ENCODE results near the gene GSKIP. TPM values are rescaled to one million over a fixed set of nuclear protein-coding genes. Genes with fewer than 3 reads are reported as not detected.

GSKIP gene, protein sequence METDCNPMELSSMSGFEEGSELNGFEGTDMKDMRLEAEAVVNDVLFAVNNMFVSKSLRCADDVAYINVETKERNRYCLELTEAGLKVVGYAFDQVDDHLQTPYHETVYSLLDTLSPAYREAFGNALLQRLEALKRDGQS
- total RNA-seq: 10 to 100 TPM; 11.5 to 33.0 (median 15.7) TPM

DNA sequence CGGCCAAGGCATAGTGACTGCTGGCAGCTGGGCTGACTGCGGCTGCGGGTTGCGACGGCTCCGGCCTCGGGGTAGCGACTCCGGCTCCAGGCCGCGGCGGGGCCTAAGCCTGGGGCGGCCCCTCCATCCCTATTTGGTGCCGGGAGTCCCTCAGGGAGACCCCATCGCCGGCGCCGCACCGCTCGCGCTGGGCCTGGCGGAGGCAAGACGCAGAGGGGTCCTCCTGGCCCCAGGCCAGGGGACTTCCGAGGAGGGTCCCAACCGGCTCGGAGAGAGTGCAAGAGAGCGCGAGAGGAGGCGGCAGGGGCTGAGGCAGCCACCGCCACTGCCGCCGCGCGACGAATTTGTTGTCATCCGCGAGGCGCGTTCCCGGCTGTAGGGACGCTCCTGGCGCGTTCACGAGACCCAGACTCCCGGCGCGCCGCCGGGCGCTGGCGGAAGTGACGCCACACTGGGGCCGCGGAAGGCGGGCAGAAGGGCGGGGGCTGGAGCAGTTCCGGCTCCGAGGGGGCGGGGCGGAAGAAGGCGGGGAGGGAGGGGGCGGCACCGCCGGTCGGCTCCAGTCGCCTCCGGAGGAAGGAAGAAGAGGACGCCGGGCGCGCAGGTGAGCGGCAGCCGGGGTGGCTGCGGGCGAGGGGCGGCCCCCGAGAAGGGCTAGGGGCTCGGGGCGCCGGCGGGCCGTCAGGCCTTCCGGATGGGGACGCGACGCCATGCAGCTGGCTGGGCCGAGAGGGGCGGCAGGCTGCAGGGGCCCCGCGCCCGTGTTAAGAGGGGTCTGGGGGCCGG lies at the start of gene GSKIP, which contains the start of gene ATG2B:
Gene GSKIP, plus strand, starts transcription at position 562 of the 786 bp plus-strand sequence. CDS start 18,722 bp downstream, outside the sequence.
Gene ATG2B, minus strand, starts transcription at position 377 of the 786 bp plus-strand sequence. Its CDS starts 365 bp downstream, at position 12.
- intact Hi-C loops (cut with DNase I; ENCODE audit: low total_unique reads): no loop called here
- Histone ChIP-seq H3K27me3 (no peaks in the 10 kb centered on the region), H3K4me1 (no peaks in the 10 kb centered on the region), H3K27ac (peak within 1 kb of the TSS; percentile 94 to 98), H3K9me3 (no peaks in the 10 kb centered on the region), H3K4me3 (peak within 1 kb of the TSS; percentile 99), H3K36me3 (no peaks in the 10 kb centered on the region)
- DNase-seq: peak; percentile 90 to 93
- peak; percentile 60 to 80 for TF ChIP-seq POLR2A (IDR thresholded peaks at IDR 0.05)
- TF ChIP-seq CTCF (IDR thresholded peaks at IDR 0.05): peak in 1 of 4 experiments; percentile 9

- DNase-seq: no peak
- TF ChIP-seq CTCF (IDR thresholded peaks at IDR 0.05): no peak
- TF ChIP-seq POLR2A (IDR thresholded peaks at IDR 0.05): no peak
- H3K27ac ChIP-seq: no peak overlapping the region
- intact Hi-C loops (cut with DNase I; ENCODE audit: low total_unique reads): no loop called here
- H3K4me3 ChIP-seq: no peak overlapping the region
- H3K36me3 ChIP-seq: no peaks in the 10 kb centered on the region
- no peaks in the 10 kb centered on the region for H3K4me1 ChIP-seq
- H3K27me3 ChIP-seq: no peaks in the 10 kb centered on the region
- no peaks in the 10 kb centered on the region for H3K9me3 ChIP-seq
Measured at GRCh38 chr14:96316087-96316486, 47.2 kb upstream of the GSKIP start.

DNA sequence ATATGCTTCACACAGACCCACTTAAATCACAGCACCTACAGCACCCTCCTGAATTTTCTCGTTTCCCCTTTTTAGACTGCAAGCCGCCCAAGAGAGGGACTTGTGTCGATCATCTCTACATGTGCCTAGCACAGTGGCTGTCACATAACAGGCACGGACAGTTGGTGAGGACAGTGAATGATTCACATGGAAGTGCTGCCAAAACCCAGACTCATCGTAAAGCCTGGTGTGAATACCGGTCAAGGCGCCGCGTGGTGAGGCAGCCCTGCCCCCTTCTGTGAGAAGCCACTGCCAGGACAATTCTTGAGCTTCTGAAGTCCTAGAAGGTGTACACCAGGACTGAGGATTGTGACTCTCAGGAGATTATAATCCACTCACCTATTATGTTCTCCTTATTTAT lies 44.5 kb upstream of the GSKIP start:
- intact Hi-C loops (cut with DNase I; ENCODE audit: low total_unique reads): no loop called here
- no peaks in the 10 kb centered on the region for H3K27me3 ChIP-seq
- no peak overlapping the region for H3K4me3 ChIP-seq
- TF ChIP-seq POLR2A (IDR thresholded peaks at IDR 0.05): no peak
- TF ChIP-seq CTCF (IDR thresholded peaks at IDR 0.05): no peak
- no peak overlapping the region for H3K27ac ChIP-seq
- no peaks in the 10 kb centered on the region for H3K36me3 ChIP-seq
- no peak for DNase-seq
- no peaks in the 10 kb centered on the region for H3K9me3 ChIP-seq
- H3K4me1 ChIP-seq: no peaks in the 10 kb centered on the region

GRCh38 chr14:96320605-96321004 lies 42.7 kb upstream of the GSKIP start:
- intact Hi-C loops (cut with DNase I; ENCODE audit: low total_unique reads): no loop called here
- DNase-seq: no peak
- Histone ChIP-seq H3K27ac (no peak overlapping the region), H3K4me1 (no peaks in the 10 kb centered on the region), H3K9me3 (no peaks in the 10 kb centered on the region), H3K27me3 (no peaks in the 10 kb centered on the region), H3K36me3 (no peaks in the 10 kb centered on the region), H3K4me3 (no peak overlapping the region)
- TF ChIP-seq CTCF (IDR thresholded peaks at IDR 0.05) (no peak), POLR2A (IDR thresholded peaks at IDR 0.05) (no peak)

DNA sequence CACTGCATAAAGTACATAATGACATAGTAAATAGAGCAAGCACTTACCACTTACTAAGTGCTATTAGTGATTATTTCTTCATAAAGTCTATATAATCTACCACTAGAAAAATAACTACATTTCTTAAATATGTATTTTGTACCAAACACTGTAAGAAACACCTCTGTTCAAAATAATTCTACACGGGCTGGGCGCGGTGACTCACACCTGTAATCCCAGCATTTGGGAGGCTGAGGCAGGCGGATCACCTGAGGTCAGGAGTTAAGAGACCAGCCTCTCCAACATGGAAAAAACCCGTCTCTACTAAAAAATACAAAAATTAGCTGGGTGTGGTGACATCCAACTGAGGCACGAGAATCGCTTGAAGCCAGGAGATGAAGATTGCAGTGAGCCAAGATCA lies 39.1 kb upstream of the GSKIP start:
- no peaks in the 10 kb centered on the region for H3K36me3 ChIP-seq
- TF ChIP-seq CTCF (IDR thresholded peaks at IDR 0.05): no peak
- TF ChIP-seq POLR2A (IDR thresholded peaks at IDR 0.05): no peak
- H3K27ac ChIP-seq: no peak overlapping the region
- H3K27me3 ChIP-seq: no peaks in the 10 kb centered on the region
- no peak overlapping the region for H3K4me3 ChIP-seq
- no peaks in the 10 kb centered on the region for H3K9me3 ChIP-seq
- H3K4me1 ChIP-seq: no peaks in the 10 kb centered on the region
- intact Hi-C loops (cut with DNase I; ENCODE audit: low total_unique reads): no loop called here
- no peak for DNase-seq

All from uterus (tissue), 4 donors.